T-helper 1 cell treated with Interleukin-12 subunit alpha and Interleukin-12 subunit beta and Interleukin-4 antibody, amounts not matched to agents 30 ng/mL and 1 ng/mL, for 36 hours (primary cell): ENCODE measurements around the gene CXCR1. TPM values are rescaled to one million over a fixed set of nuclear protein-coding genes. Genes with fewer than 3 reads are reported as not detected.
"Not testable (repeated sequence)": the region's sequence is repeated elsewhere in the genome, so short reads cannot be mapped to it uniquely, and the experiment has no call there.

Experiments used
- intact Hi-C: fragments of 100-400 bp; cut with micrococcal nuclease; formaldehyde crosslinking; loops from one replicate; pipeline ENCODE4 v1.15.1; 2024
- total RNA-seq: library from RNA; stranded (reverse); gene quantifications from 2 replicates; pipeline ENCODE4 v1.2.3, GENCODE V29; 2022

Gene CXCR1
- total RNA-seq, 1 donor from 2014 or later = 0.76 TPM

DNA sequence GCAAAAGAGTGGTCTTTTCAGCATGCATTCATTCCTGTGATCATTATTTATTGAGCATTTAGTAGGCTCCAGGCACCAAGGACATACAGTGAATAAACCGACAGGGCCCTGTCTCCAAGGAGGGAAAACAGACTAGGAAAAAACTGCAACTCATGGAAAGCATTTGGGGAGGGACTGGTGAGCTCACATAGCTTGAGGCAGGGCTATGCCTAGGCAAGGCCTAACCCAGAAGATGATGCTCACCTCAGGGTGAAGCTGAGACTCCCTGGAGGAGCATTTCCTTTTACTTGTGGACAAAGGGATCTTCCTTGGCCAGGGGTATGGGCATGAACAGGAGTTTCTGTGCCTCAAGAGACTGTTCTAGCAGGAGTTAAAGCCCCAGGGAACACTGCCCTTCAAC is 3.9 kb downstream of the CXCR1 start:
- intact Hi-C loops = no loop called here

DNA sequence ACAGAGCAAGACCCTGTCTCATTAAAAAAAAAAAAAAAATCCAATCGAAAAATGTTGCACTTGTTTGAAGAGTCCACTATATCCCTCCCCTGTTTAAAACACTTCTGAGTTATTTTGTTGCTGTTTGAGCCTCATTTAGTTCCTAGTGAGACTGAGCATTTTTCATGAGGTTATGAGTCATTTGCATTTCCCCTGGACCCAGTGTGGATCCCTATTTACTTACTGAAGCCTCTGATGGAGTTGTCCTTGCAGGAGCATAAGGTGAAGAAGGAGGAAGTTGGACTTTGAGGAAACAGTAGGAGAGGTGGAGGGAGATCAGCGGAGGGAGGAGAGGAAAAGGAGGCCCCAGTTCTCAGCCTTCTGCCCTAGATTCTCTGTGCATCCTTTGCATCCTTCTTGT is 5.1 kb downstream of the CXCR1 start:
- intact Hi-C loops = no loop called here

DNA sequence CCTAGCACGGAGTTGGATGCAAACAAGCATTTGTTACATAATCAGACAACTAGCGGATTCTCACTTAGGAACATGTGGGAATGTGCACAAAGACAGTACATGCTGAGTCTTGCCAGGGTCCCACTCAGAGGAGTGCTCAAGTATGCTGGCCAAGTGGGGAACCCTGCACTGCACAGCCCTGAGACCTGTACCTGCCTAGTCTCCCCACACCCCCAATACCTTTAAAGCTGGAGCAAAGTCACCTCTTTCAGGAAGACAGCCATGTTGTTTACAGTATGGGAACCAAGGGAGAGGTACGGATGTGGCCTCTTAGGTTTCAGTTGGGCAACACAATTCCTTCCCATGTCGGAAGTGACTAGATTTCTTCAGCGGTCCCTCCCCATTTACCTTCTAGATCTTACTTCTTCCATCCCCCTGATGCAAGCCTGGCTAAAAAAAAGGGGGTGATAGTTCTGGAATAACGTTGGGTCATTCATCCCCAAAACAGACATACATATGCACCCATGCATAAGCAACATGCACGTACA is 10.7 kb downstream of the CXCR1 start:
- intact Hi-C loops = no loop called here

DNA sequence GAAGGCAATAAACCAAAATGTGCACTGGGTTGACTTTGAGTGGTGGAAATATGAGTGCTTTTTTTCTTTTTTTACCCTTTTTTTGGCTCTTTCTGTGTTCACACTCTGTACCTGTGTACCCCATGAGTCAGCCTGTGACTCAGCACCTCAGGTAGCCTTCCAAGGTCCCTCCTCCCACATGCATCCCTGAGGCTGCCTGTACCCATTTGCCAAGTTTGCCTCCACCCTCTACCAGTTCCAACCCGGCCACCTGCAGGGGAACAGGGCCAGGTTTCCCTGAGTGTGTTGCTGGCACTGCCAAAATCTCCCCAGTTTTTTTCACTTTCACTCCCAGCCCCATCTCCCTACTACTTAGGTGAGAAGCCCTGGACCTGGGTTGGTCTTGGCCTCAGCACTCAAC is 14.0 kb downstream of the CXCR1 start:
- intact Hi-C loops = no loop called here

DNA sequence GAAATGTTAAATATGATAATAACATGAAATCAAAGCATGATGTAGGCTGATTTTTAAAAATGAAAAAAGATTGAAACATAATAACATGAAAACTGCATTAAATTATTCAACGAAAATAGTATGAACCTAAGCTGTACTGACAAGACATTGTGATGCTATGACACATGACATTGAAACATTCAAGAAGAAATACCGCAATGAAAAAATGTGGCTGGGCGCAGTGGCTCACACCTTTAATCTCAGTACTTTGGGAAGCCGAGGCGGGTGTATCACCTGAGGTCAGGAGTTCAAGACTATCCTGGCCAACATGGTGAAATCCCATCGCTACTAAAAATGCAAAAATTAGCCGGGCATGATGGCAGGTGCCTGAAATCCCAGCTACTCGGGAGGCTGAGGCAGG is 14.6 kb downstream of the CXCR1 start:
- intact Hi-C loops = no loop called here

DNA sequence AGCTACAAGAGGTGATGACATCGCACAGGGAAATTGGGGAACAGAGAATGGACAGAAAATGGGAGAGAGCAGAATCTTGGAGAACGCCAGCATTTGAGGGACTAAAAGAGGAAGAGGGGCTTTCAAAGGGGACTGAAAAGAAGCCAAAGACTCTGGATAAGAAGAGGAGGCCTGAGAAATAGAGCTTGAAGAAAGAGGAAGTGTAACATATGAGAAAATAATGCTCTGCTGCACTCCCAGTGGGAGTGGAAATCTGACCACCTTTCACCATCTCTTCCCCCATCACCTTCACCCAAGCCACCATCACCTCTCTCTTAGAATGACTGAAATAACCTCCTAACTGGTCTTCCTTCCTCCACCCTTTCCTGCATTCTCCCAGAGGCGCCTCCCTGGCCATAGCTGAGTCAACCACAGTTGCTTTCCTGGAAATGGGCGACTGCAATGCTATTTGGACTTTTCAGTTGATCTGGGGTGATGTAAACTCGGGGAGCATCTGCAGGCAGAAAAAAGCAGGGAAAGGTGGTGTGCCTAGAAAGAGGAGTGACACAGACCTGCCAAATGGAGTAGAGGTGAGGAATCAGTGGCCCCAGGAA is 16.8 kb downstream of the CXCR1 start:
- intact Hi-C loops = no loop called here

DNA sequence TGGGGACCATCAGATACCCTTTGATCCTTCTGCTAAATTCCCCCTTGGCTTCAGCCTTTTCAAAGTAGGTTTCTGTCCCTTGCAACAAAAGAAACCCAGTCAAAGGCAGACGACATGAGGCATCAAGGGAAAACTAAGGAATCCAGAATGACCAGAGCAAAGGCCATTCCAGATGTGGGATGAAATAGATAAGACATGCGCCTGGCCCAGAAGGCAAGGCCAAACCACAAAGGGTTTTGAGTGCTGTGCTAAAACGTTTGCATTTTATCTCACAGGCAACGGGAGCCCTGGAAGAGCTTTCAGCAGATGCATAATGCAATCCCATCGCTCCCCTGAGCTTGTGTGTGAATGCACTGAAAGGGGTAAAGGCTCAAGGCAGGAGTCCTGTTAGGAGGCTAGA is 17.7 kb downstream of the CXCR1 start:
- intact Hi-C loops = no loop called here

DNA sequence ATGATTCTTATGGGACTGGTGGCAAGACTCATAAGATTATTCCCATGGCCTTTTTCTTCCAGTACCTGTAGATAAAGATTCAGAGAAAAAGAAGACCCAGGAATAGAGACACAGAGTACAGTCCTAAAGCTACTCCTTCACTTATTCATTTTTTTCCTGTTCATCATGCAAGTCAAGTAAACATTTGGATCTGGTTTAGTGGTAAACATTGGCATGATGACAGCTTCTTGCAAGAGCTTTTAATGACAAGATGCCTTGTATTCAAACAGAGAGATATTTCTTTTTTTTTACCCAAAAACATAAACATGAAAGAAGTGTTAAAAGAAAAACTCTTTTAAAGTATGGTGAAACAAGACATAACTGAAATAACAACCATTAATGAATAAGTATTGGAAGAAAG is 20.7 kb downstream of the CXCR1 start:
- intact Hi-C loops = no loop called here

DNA sequence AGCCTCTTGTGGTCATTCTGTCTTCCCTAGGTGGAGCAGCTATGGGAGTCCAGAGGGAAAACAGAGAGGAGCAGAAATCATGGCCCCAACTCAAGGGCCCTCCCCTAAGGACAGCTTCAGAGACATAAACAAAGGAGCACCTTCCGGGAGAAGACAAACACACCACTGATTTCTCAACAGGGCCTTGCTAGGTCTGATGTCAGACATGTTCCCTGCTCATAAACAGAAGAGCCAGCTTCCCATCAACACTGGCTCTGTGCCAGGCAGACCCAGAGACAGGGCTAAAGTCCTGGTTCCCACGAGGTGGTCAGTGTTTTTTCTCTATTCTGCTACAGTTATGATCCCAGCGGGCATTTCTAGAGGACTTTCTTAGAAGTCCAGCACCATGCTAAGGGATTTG is 21.6 kb downstream of the CXCR1 start:
- intact Hi-C loops = no loop called here

DNA sequence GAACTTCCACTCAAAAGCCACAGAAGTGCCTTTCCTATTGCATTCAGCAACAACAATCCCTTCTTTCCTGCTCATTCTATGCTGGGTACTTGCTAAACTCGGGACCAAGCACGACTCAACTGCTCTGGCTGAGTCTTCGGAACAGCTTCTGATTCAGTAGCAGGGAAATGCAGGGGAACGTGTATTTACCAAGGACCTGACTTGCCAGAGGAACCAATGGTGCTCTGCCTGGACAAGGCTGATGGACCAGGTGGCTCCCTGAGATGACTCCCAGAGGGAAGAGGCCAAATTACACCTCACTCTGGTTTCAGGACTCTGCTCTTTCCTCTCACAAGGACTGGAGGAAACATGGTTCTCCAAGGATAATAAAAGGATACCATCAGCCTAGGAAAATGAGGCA is 28.7 kb downstream of the CXCR1 start:
- intact Hi-C loops = no loop called here

DNA sequence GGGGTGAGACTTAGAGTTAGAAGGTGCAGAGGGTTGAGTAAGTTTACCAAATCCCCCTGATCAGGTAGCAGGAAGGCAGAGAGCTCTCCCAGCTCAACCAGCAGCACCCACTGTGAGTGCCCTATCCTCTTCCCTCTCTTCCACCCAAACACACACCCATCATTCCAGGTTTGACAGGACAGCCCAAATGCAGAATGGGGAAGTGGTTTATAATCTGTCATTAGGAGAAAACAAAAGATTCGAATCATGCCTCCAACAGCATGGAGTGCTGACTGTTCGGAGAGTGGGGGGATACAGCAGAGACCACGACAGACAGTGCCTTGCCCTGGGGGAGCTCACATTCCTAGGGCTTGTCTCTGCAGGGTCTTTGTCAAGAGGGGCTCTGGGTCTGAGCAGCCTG is 29.2 kb downstream of the CXCR1 start:
- intact Hi-C loops = no loop called here

DNA sequence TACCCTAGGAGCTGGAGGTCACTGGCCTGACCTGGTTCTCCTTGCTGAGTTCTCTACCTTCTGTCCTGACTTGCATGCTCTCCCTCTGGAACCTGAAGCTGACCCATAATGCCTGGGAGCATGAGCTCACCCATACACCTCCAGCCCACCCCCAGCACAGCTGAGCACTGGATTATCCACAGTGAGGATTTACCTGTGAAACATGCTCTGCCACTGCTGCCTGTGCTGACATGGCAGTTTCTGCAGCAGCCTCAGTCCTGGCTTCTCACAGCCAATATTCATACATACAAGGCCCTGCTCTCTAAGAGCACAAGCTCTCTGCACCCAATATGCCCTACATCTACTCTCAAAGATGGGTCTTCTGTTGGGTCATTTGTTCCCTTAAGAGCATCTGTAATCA is 35.9 kb downstream of the CXCR1 start:
- intact Hi-C loops = no loop called here

DNA sequence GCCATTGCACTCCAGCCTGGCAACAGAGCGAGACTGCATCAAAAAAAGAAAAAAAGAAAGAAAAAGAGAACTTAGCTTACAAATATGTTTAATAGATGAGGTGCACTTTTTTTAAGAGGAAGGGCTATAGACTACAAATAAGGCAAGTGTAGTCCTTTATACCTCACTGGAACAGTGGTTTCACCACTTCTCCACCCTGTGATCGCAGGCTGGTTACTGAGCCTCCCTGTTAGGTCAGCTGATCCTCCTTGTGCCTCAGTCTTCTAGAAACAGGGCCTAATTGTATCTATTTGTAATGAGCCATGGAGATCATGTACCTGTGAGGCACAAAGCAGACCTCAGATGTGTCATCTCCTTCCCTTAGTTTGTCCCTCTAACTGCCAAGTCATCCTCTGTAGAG is 36.4 kb downstream of the CXCR1 start:
- intact Hi-C loops = no loop called here

DNA sequence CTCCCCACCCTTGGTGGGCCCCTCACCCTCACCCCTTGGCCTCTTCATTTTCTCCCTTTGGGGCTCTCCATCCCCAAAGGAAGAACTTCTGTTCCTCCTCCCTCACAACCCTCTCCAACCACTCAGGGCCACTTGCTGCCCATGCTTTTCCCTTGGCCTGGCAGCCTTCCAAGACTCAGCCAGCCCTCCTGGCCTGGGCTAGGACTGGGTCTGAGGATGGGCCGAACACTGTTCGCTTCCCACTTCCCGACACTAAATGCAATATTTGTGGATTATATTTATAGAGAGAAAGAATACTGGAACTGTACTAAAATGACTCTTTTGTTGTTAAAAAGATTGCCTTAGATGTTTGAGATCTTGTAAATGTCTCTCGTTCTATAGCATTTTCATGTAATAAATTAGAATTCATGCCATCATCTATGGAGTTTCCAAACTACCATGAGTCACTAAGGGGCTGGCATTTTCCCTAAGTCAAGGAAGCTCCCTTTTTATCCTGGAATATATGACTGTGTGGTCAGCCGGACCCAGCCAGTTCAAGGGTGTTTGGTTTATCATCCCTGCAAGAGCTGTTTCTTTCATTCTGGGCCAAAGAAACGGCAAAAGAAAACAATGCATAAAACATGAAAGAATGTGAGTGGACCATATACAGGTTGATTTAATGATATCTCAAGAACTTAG is 37.2 kb downstream of the CXCR1 start:
- intact Hi-C loops = no loop called here

DNA sequence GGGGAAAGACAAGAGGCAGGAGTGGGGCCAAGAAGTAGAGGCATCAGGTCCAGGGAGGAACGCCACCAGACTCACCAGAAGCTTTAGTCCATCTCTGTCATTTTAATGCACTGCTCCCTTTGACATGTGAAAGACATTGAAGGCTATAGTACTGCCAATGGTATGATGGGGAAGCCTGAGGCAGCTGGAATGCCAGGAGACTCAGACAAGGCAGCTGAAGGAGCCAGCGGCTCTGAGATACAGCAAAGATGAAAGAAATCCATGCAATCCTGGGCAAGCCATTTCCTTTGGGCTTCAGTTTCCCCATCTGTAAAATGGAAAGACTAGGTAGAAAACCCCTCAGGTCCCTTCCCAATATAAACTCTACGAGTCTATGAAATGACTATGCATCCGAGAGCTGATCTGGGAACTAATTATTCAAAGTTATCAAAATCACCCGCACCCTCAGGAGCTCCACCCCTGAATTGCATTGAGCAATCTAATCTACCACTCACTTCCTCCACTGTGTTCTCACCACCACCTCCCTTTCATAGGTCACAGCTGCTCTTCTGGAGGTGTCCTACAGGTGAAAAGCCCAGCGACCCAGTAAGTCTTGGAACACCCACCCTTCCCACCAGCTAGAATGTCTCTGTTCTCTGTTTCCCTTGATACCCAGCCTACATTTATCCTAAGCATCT is 37.8 kb downstream of the CXCR1 start:
- intact Hi-C loops = no loop called here

DNA sequence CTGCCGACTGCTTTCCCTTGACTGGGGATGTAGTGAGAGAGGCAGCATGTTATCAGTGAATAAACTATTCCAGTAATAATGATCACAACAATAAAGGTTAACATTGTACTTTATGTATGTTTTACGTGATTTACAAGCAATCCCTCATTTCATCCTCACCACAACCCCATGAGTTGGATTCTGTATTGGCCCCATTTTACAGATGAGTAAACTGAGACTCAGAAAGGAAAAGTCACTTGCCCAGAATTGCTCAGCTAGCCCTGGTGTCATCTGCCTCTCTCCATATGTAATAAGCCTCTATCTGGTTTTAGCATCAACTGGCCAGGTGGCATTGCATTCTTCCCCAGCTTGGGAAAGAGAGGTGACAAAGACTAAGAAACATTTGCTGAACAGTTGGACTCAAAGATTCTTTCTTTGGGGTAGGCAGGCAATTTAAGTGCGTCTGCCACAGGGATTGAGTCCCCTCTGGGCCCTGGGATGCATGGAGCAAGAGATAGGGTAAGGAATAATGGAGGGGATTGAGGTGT is 38.8 kb downstream of the CXCR1 start:
- intact Hi-C loops = no loop called here

DNA sequence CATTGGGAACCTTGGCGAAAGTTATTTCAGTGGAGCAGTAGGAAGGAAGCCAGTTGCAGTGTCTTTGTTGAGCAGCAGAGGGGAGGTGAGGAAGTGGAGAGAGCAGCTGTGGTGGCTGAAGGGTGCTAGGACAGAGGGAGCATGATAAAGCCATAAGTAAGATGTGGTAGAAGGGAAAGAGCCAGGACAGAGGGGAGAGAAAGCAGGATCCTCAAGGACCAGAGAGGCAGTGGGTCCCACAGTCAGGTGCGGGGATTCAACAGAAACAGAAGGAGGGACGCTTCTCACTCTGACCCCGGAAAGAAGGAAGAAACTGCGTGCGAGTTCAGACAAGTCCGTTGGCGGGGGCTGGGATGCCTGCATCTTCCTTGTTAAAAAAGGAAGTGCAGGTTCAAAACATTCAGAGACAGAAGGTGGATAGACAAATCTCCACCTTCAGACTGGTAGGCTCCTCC is 41.1 kb downstream of the CXCR1 start, which contains the start of gene CXCR2:
Gene CXCR2, plus strand, starts transcription at position 403 of the 455 bp plus-strand sequence. CDS start 8,774 bp downstream, outside the sequence.
- intact Hi-C loops = no loop called here

DNA sequence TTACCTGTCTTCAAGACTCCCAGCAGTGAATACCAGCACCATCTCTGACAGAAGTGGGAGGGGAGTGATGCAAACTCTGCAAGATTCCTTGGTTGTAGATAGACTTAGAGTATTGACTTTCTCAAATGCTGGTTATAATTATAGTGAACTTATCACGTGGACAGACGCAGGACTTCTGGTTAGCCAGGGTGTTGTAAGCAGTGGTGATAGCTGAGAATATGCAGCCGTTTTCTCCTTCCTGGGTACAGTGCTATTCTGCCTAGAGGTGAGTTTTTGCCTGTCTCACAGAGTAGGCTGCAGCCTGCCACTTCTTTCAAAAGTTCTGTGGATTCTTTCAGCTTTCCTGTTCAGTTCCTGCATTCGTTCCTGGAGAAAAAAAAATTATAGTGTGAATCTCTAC is 41.7 kb downstream of the CXCR1 start:
- intact Hi-C loops = no loop called here

DNA sequence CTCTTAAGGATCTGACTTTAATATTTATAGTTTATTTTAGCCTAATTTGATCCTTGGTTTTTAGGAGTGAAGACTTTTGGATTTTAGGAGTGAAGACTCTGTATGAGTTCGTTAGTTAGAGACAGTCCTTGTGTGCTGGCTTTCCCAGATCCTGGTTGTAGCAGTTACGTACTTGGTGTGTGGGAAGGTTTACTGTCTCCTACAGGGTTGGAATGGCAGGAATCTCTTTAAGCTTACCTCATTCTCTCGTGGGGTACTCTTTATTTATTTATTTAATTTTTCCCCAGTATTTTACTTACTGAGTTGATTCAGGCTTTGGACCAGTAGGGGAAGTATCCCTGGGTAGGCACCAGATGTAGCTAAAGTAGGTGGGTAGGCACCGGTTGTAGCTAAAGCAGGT is 42.8 kb downstream of the CXCR1 start:
- intact Hi-C loops = no loop called here

DNA sequence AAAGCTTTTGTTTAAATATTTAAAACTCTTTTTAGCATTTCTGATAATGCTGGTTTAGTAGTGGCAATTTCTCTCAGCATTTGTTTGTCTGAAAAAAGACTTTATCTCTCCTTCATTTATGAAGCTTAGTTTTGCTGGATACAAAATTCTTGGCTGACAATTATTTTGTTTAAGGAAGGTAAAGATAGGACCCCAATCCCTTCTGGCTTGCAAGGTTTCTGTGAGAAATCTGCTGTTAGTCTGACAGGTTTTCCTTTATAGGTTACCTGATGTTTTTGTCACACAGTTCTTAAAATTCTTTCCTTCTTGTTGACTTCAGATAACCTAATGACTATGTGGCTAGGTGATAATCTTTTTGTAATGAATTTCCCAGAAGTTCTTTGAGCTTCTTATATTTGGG is 44.5 kb downstream of the CXCR1 start:
- intact Hi-C loops = not testable (repeated sequence)

DNA sequence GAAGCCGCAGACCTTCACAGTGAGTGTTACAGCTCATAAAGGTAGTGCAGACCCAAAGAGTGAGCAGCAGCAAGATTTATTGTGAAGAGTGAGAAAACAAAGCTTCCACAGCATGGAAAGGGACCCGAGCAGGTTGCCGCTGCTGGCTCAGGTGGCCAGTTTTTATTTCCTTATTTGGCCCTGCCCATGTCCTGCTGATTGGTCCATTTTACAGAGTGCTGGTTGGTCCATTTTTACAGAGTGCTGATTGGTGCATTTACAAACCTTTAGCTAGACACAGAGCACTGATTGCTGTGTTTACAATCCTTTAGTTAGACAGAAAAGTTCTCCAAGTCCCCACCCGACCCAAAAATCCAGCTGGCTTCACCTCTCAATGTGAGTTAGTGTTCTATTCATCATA is 45.0 kb downstream of the CXCR1 start:
- intact Hi-C loops = not testable (repeated sequence)
